ENCODE results near the gene BDNF. TPM values are rescaled to one million over a fixed set of nuclear protein-coding genes. Genes with fewer than 3 reads are reported as not detected.

The BDNF gene
- total RNA-seq, 1 experiment from 2014 or later, result 0.36 TPM

- ChIA-PET CTCF (no interaction called here), POLR2A (no interaction called here)
- intact Hi-C loops (cut with micrococcal nuclease; ENCODE audit: unreplicated experiment) (no loop called here), in situ Hi-C loops (cut with HindIII; ENCODE audit: low pct_unique_long_range_greater_than_20kb, low sequenced_read_pairs) (no loop called here)
- ATAC-seq, result no peak
- H3K9me3 ChIP-seq (ENCODE audit: control insufficient read depth, insufficient read depth, low read depth, low read length), result no peaks in the 10 kb centered on the region
- no peak for DNase-seq (ENCODE audit: low read depth, low spot score)
- H3K36me3 ChIP-seq (ENCODE audit: control insufficient read depth, insufficient read depth, low read length), result no peaks in the 10 kb centered on the region
- no TSS peak for BruUV-seq (replicated peaks)
- H3K4me3 ChIP-seq (ENCODE audit: low read depth in 2 of 2, low read length in 2 of 2), result no peak overlapping the region
- no peak overlapping the region for H3K27ac ChIP-seq (ENCODE audit: low read length)
- no peaks in the 10 kb centered on the region for H3K4me1 ChIP-seq (ENCODE audit: control insufficient read depth, insufficient read depth, low read length)
- no peak for TF ChIP-seq REST (IDR thresholded peaks at IDR 0.05; ENCODE audit: insufficient read depth in 1 of 2, low read depth in 2 of 2, low read length in 1 of 2)
- H3K27me3 ChIP-seq (ENCODE audit: control insufficient read depth, insufficient read depth, low read length), result no peaks in the 10 kb centered on the region
Measured at GRCh38 chr11:27649800-27650199, 50.5 kb downstream of the BDNF start.

- ATAC-seq (no peak), DNase-seq (ENCODE audit: low read depth, low spot score) (no peak)
- intact Hi-C loops (cut with micrococcal nuclease; ENCODE audit: unreplicated experiment) (no loop called here), in situ Hi-C loops (cut with HindIII; ENCODE audit: low pct_unique_long_range_greater_than_20kb, low sequenced_read_pairs) (no loop called here)
- POLR2A ChIA-PET, result no interaction called here
- TF ChIP-seq TCF7L2 (IDR thresholded peaks at IDR 0.05; ENCODE audit: low read depth, low read length) (no peak), REST (IDR thresholded peaks at IDR 0.05; ENCODE audit: insufficient read depth in 1 of 2, low read depth in 2 of 2, low read length in 1 of 2) (no peak), POLR2AphosphoS5 (IDR thresholded peaks at IDR 0.05; ENCODE audit: low read depth, low read length) (no peak), CTCF (IDR thresholded peaks at IDR 0.05) (no peak), SIN3A (IDR thresholded peaks at IDR 0.05; ENCODE audit: borderline replicate concordance, insufficient read depth, low read depth, low read length) (no peak)
- Histone ChIP-seq H3K4me3 (ENCODE audit: low read depth in 2 of 2, low read length in 2 of 2) (no peak overlapping the region), H3K36me3 (ENCODE audit: control insufficient read depth, insufficient read depth, low read length) (no peaks in the 10 kb centered on the region), H3K27ac (ENCODE audit: low read length) (no peak overlapping the region), H3K27me3 (ENCODE audit: control insufficient read depth, insufficient read depth, low read length) (no peaks in the 10 kb centered on the region), H3K9me3 (ENCODE audit: control insufficient read depth, insufficient read depth, low read depth, low read length) (no peaks in the 10 kb centered on the region), H3K4me1 (ENCODE audit: control insufficient read depth, insufficient read depth, low read length) (no peaks in the 10 kb centered on the region)
- BruUV-seq (replicated peaks), result no TSS peak
- CTCF ChIA-PET, result no interaction called here
Measured at GRCh38 chr11:27648840-27649239, 51.4 kb downstream of the BDNF start.

Data from Panc1 (cell line).